SK-N-MC (cell line): Measurements from ENCODE around the gene ERGIC1.

Experiments used
- EZH2 ChIP-seq: fragments of 200-600 bp; sonication (generic); IDR thresholded peaks from one replicate; pipeline ENCODE4 v1.6.1; 2017; ENCODE audit warnings: antibody characterized with exemption
- FOXP2 ChIP-seq: optimal IDR thresholded peaks from 2 replicates; pipeline ENCODE3; 2011; ENCODE audit warnings: mild to moderate bottlenecking, moderate library complexity; ENCODE audit not compliant: insufficient read depth; ENCODE audit errors: extremely low read length, control extremely low read depth
- POLR2AphosphoS5 ChIP-seq: IDR thresholded peaks from 2 replicates; pipeline ENCODE4 v1.6.1; 2012; ENCODE audit warnings: mild to moderate bottlenecking, low read depth, low read length, borderline replicate concordance

DNA sequence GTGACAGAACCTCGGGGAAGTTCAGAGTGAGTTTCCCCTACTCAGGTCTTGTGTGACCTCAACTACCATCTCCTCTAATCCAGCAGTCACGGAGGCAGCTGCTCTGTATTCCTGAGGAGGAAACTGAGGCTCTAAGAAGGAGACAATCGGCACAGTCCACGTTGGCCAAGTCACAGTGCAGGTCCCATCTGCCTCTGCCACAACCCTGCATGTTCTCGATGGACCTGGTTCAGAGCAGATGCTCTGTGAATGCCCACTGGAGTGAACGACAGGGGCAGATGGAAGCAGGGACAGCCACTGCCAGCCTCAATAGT is 722 bp upstream of the ERGIC1 start:
- no peak for TF ChIP-seq EZH2
- TF ChIP-seq POLR2AphosphoS5, result no peak
- TF ChIP-seq FOXP2, result no peak
